Islet precursor cell (in vitro differentiated cells): Measurements from ENCODE around the gene MYL10.

Experiments
- DNase-seq: peaks from one replicate; pipeline ENCODE4 v3.0.0-alpha.2; 2018

MYL10 gene

GRCh38 chr7:101629171-101629570 is at the start of gene MYL10:
TSS of gene MYL10 (minus strand) at chr7:101629296. CDS start at chr7:101629118, 178 bp downstream.
- DNase-seq: peak; percentile 57

- DNase-seq: no peak
These were observed 49.6 kb upstream of the MYL10 start for GRCh38 chr7:101678658-101679057.

GRCh38 chr7:101677797-101678479 is 48.8 kb upstream of the MYL10 start:
- DNase-seq: no peak

- DNase-seq: no peak
These were observed 48.3 kb upstream of the MYL10 start for GRCh38 chr7:101677391-101677790.

GRCh38 chr7:101676956-101677355 is 47.9 kb upstream of the MYL10 start:
- no peak for DNase-seq

- DNase-seq: no peak
These were observed 47.0 kb upstream of the MYL10 start for GRCh38 chr7:101676062-101676598.

GRCh38 chr7:101674439-101674838 is 45.3 kb upstream of the MYL10 start:
- DNase-seq: no peak

GRCh38 chr7:101673951-101674350 is 44.9 kb upstream of the MYL10 start:
- DNase-seq: no peak

- DNase-seq: no peak
These were observed 44.2 kb upstream of the MYL10 start for GRCh38 chr7:101673315-101673714.

- DNase-seq: no peak
These were observed 42.6 kb upstream of the MYL10 start for GRCh38 chr7:101671371-101672356.

GRCh38 chr7:101669307-101669706 is 40.2 kb upstream of the MYL10 start:
- DNase-seq: no peak

- DNase-seq: no peak
These were observed 39.6 kb upstream of the MYL10 start for GRCh38 chr7:101668726-101669125.

GRCh38 chr7:101667920-101668319 is 38.8 kb upstream of the MYL10 start:
- no peak for DNase-seq

GRCh38 chr7:101667399-101667798 is 38.3 kb upstream of the MYL10 start:
- DNase-seq: no peak

- DNase-seq: no peak
These were observed 37.6 kb upstream of the MYL10 start for GRCh38 chr7:101666741-101667140.

- no peak for DNase-seq
These were observed 37.2 kb upstream of the MYL10 start for GRCh38 chr7:101666293-101666692.

GRCh38 chr7:101664893-101665471 is 35.9 kb upstream of the MYL10 start:
- no peak for DNase-seq

- DNase-seq: peak; percentile 73
These were observed 35.3 kb upstream of the MYL10 start for GRCh38 chr7:101664436-101664835.

- no peak for DNase-seq
These were observed 34.7 kb upstream of the MYL10 start for GRCh38 chr7:101663747-101664146.

- no peak for DNase-seq
These were observed 33.4 kb upstream of the MYL10 start for GRCh38 chr7:101662447-101662998.

- no peak for DNase-seq
These were observed 30.6 kb upstream of the MYL10 start for GRCh38 chr7:101659706-101660105.

- DNase-seq: no peak
These were observed 28.1 kb upstream of the MYL10 start for GRCh38 chr7:101657171-101657570.

- DNase-seq: no peak
These were observed 22.0 kb upstream of the MYL10 start for GRCh38 chr7:101651112-101651511.
